HTR-8/SVneo (cell line): ENCODE data around the gene ACSM6.

ENCODE experiments used
- DNase-seq: peaks from one replicate; pipeline ENCODE4 v3.0.0; 2011; ENCODE audit warnings: low spot score, mixed read lengths; ENCODE audit not compliant: insufficient read length
- FAIRE-seq: peaks from 2 replicates; lab custom pipeline; 2011; peaks lifted over from hg19 to GRCh38; lab: Jason Lieb, UNC

ACSM6 gene

GRCh38 chr10:95242581-95243317 lies 48.7 kb downstream of the ACSM6 start:
- DNase-seq (peak; percentile 59), FAIRE-seq (no peak)

- FAIRE-seq (no peak), DNase-seq (no peak)
These were observed 49.2 kb downstream of the ACSM6 start for GRCh38 chr10:95243318-95243617.

GRCh38 chr10:95244152-95244551 lies 50.1 kb downstream of the ACSM6 start:
- DNase-seq (no peak), FAIRE-seq (no peak)

DNA sequence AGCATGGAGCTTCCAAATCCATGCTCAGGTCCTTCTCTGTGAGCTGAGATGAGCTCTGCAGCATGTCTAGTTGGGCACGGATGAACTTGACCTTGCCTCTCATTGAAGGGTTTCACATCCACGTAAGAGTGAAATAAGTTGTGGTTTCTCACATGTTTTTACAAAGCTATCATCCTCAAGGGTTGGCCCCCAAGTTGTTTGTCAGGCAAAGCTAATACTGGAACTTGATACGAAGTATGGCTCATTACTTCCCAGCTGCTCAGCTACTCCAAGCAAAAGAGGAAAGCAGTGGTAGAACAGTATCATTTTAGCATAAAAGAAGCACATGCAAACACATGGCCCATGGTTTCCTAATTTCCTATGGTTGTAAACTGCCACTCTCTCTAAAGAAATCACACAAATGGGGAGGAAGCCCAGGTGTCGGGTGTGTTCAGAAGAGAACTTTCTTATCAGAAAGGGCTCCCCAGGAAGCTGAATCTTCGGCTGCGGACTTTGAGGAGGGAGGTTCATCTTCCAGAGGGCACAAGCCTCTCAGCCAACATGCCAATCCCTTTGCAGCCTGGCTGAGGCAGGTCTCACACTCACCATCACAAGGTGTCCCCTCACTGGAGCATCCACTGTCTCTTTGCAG lies 51.5 kb downstream of the ACSM6 start:
- DNase-seq: no peak
- no peak for FAIRE-seq

- FAIRE-seq (peak; percentile 36), DNase-seq (peak; percentile 62)
These were observed 52.6 kb downstream of the ACSM6 start for GRCh38 chr10:95246582-95247051.

DNA sequence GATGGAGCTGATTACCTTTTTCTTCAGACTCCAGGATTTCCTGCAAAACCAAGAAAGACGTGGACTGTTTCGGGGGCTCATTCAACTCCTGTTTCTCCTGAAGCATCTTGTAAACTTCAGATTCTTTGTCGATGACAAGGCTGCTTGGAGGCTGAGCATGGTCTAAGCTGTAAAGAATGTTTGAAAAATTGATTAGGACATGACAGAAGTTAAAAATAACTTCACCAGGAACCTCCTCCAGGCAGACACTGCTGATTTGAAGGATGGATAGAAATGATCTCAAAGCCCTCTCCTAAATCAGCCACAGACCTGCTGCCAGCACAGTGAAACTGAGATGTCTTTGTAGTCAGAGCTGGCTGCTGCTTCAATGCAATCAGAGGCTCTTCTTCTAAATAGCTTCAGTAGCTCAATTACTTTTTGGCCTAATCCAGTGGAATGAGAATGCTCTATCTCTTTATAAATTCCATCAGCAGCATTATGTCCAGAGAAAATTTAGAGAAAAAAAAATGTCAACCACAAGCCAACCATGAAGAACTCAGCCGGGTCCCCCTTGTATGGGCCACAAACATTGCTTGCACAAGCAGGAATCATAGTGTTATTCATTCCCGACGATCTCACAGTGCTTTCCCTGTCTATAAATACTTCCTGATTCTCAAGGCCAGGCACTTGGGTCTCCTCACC lies 53.3 kb downstream of the ACSM6 start:
- DNase-seq: peak; percentile 57

GRCh38 chr10:95247881-95248583 lies 54.0 kb downstream of the ACSM6 start:
- FAIRE-seq (no peak), DNase-seq (no peak)

More for the DNA sequence above, 53.3 kb downstream of the ACSM6 start:
- FAIRE-seq: no peak

DNA sequence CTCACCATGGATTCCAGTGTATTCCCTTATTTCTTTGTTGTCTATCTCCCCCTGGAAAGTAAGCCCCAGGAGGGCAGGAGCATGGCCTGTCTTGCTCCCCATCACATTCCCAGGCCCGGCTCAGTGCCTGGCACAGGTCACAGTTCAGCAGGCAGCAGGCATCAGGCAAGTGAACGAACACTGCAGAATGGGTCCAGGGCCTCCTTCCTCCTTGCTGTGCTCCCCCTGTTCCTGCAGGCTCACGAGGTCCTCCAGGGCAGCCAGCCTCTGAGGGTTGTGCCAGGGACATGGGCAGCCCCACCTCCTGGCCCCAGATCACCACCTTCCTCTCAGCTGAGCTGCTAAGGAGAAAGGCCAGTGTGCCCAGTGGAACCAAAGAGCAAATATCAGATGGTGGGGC lies 55.0 kb downstream of the ACSM6 start:
- no peak for FAIRE-seq
- no peak for DNase-seq

DNA sequence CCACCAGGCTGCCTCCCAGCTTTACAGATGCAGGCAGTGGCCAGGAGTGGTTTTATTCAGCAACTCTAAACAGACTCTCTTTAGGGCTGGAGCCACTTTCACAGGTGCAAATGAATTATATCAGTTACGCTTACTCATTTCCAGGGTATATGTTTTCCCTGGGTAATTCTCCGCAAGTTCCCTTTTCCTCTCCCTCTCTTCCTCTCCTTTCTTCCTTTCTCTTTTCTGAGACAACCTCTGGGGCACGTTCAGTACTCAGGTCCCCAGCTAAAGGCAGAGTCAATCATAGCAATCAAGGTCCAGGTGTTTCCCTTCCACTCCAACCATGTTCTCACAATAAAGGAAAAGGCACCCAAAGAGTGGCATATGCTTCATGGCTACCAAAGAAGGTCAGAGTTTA lies 55.4 kb downstream of the ACSM6 start:
- DNase-seq (no peak), FAIRE-seq (no peak)

GRCh38 chr10:95250856-95251255 lies 56.8 kb downstream of the ACSM6 start:
- DNase-seq (no peak), FAIRE-seq (no peak)

DNA sequence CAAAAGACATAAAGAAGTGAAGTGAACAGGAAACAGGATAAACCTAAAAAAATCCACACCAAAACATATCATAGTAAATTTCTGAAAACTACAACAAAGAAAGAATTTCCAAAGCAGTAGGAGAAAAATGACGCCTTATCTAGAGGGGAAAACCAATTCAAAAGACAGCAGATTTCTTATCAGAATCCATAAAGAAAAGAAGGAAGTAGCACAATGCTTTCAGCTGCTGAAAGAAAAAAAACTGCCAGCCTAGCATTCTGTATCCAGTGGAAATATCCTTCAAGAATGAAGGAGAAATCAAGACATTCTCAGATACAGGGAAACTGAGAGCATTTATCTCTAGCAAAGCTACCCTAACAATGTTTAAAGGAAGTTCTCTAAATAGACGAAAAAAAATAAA lies 59.0 kb downstream of the ACSM6 start:
- DNase-seq (no peak), FAIRE-seq (no peak)

GRCh38 chr10:95253686-95254085 lies 59.6 kb downstream of the ACSM6 start:
- no peak for DNase-seq
- FAIRE-seq: no peak

GRCh38 chr10:95254629-95255028 lies 60.6 kb downstream of the ACSM6 start:
- DNase-seq (no peak), FAIRE-seq (no peak)

GRCh38 chr10:95256268-95256667 lies 62.2 kb downstream of the ACSM6 start:
- FAIRE-seq (no peak), DNase-seq (no peak)

DNA sequence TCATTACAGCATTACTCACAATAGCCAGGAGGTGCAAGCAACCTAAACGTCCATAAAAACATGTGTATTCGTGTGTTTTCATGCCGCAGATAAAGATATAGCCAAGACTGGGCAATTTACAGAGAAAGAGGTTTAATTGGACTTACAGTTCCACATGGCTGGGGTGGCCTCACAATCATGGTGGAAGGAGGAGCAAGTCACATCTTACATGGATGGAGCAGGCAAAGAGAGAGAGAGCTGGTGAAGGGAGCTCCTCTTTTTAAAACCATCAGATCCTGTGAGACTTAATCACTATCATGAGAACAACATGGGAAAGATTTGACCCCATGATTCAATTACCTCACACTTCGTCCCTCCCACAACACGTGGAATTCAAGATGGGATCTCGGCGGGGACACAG lies 63.8 kb downstream of the ACSM6 start:
- DNase-seq: no peak
- FAIRE-seq: no peak

GRCh38 chr10:95260397-95260881 lies 66.4 kb downstream of the ACSM6 start:
- peak; percentile 46 for FAIRE-seq
- DNase-seq: peak; percentile 71

- FAIRE-seq (no peak), DNase-seq (no peak)
These were observed 67.0 kb downstream of the ACSM6 start for GRCh38 chr10:95260909-95261552.

DNA sequence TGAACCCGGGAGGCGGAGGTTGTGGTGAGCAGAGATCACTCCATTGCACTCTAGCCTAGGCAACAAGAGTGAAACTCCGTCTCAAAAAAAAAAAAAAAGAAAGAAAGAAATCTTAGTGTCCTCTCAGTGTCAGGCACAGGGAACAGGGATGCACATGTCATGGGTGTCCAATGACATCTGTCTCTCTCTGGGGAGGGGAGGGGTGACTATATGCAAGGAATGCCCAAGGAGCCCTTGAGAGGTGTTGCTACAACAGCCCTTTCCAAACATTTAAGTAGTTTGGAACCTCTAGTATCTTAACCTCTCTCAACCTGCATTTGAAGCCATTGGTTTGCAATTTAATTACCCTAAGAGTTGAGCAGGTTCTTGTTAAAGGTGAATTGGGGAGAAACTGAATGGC lies 67.9 kb downstream of the ACSM6 start:
- no peak for FAIRE-seq
- no peak for DNase-seq

DNA sequence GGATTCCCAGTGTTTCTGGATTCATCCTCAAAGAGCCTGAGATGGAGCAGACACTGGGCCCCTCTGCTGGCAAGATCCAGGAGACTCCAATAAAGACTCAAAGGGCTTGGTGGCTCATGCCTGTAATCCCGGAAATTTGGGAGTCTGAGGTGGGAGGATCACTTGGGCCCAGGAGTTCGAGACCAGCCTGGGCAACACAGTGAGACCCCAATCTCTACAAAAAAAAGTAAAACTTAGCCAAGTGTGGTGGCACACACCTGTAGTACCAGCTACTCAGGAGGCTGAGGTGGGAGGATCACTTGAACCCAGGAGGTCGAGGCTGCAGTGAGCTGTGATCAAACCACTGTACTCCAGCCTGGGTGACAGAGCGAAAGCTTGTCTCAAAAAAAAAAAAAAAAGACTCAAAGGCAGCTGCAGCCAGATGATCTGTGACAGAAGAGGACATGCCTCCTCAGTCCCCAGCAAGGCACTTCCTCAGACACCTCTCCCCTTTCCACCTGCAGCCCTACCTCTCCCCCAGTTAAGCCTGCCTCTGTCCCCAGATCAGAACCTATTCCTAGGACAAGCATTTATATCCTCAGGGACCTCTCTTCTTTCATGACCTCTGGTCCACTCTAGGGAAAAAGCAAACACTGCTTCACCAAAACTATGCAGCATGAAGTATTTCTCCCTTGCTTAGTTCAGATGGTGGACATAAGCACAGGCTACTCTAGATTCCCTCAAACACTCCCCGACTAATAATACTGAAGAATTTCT lies 68.9 kb downstream of the ACSM6 start:
- FAIRE-seq: no peak
- DNase-seq: no peak

- DNase-seq (no peak), FAIRE-seq (no peak)
These were observed 69.8 kb downstream of the ACSM6 start for GRCh38 chr10:95263864-95264226.
